WTC11 (cell line): ENCODE data around the gene CEACAM19. TPM values are rescaled to one million over a fixed set of nuclear protein-coding genes. Genes with fewer than 3 reads are reported as not detected.

Experiments used
- ATAC-seq: fragments of 200-7000 bp; cut with Tn5 transposase; 2 replicates; pipeline ENCODE4 v1.10.0; 2021; ENCODE audit warnings: mild to moderate bottlenecking, moderate library complexity
- CTCF ChIA-PET: fragments of 300-600 bp; sonication (Branson Sonifier 250); formaldehyde crosslinking; loops from one replicate; lab custom pipeline; 2021; ENCODE audit warnings: antibody characterized with exemption; lab: Charles Lee
- POLR2A ChIA-PET: fragments of 350-600 bp; sonication (Branson Sonifier 250); formaldehyde crosslinking; loops from one replicate; lab custom pipeline; 2021; ENCODE audit warnings: antibody characterized with exemption; lab: Charles Lee
- DNase-seq: peaks from one replicate; pipeline ENCODE4 v3.0.0; 2021; ENCODE audit warnings: low spot score
- H3K27ac Mint-ChIP-seq: 2 replicates; pipeline ENCODE4 v1.8.0; 2021; ENCODE audit warnings: mixed read lengths
- H3K27me3 Mint-ChIP-seq: 2 replicates; pipeline ENCODE4 v1.8.0; 2021; ENCODE audit warnings: low read depth, mild to moderate bottlenecking, moderate library complexity, mixed read lengths
- H3K36me3 Mint-ChIP-seq: 2 replicates; pipeline ENCODE4 v1.8.0; 2021; ENCODE audit warnings: mixed read lengths
- H3K4me1 Mint-ChIP-seq: 2 replicates; pipeline ENCODE4 v1.8.0; 2022; ENCODE audit warnings: mixed read lengths
- H3K4me3 Mint-ChIP-seq: 2 replicates; pipeline ENCODE4 v1.8.0; 2021; ENCODE audit warnings: mild to moderate bottlenecking, moderate library complexity, mixed read lengths
- H3K9me3 Mint-ChIP-seq: 2 replicates; pipeline ENCODE4 v1.8.0; 2021; ENCODE audit warnings: mixed read lengths
- CBFB ChIP-seq: sonication (generic); formaldehyde crosslinking; IDR thresholded peaks from 2 replicates; pipeline ENCODE4 v1.8.1; 2022; ENCODE audit warnings: mild to moderate bottlenecking, low read depth, missing genetic modification reagents
- FOXK1 ChIP-seq: sonication (generic); formaldehyde crosslinking; IDR thresholded peaks from 2 replicates; pipeline ENCODE4 v1.8.0; 2022; ENCODE audit warnings: mild to moderate bottlenecking, moderate library complexity, missing genetic modification reagents
- GABPB1 ChIP-seq: sonication (generic); formaldehyde crosslinking; IDR thresholded peaks from 2 replicates; pipeline ENCODE4 v1.8.1; 2023; ENCODE audit warnings: mild to moderate bottlenecking, missing genetic modification reagents
- NR1H2 ChIP-seq: sonication (generic); formaldehyde crosslinking; IDR thresholded peaks from 2 replicates; pipeline ENCODE4 v1.9.0; 2021; ENCODE audit warnings: mild to moderate bottlenecking, moderate library complexity, missing genetic modification reagents
- RELA ChIP-seq: sonication (generic); formaldehyde crosslinking; IDR thresholded peaks from 2 replicates; pipeline ENCODE4 v1.8.1; 2022; ENCODE audit warnings: missing genetic modification reagents, mild to moderate bottlenecking, borderline replicate concordance
- SMAD3 ChIP-seq: sonication (generic); formaldehyde crosslinking; IDR thresholded peaks from 2 replicates; pipeline ENCODE4 v1.8.0; 2022; ENCODE audit warnings: missing genetic modification reagents, mild to moderate bottlenecking, borderline replicate concordance
- SMAD4 ChIP-seq: sonication (generic); formaldehyde crosslinking; IDR thresholded peaks from 2 replicates; pipeline ENCODE4 v1.8.0; 2022; ENCODE audit warnings: mild to moderate bottlenecking, missing genetic modification reagents
- TCF7 ChIP-seq: sonication (generic); formaldehyde crosslinking; IDR thresholded peaks from 2 replicates; pipeline ENCODE4 v1.8.0; 2022; ENCODE audit warnings: mild to moderate bottlenecking, low read depth, missing genetic modification reagents, moderate library complexity
- TP53 ChIP-seq: sonication (generic); formaldehyde crosslinking; IDR thresholded peaks from 2 replicates; pipeline ENCODE4 v1.8.1; 2023; ENCODE audit warnings: mild to moderate bottlenecking, missing genetic modification reagents
- ZNF232 ChIP-seq: sonication (generic); formaldehyde crosslinking; IDR thresholded peaks from 2 replicates; pipeline ENCODE4 v1.8.0; 2022; ENCODE audit warnings: mild to moderate bottlenecking, missing genetic modification reagents
- ZNF396 ChIP-seq: fragments of 250-450 bp; sonication (Bioruptor Pico); IDR thresholded peaks from 2 replicates; pipeline ENCODE4 v1.8.0; 2021; ENCODE audit warnings: mild to moderate bottlenecking, moderate library complexity, borderline replicate concordance
- ZNF671 ChIP-seq: fragments of 250-450 bp; sonication (Bioruptor Pico); IDR thresholded peaks from 2 replicates; pipeline ENCODE4 v1.8.0; 2021; ENCODE audit warnings: mild to moderate bottlenecking
- total RNA-seq: library from RNA; stranded (reverse); gene quantifications from 3 replicates; pipeline ENCODE4 v1.2.3, GENCODE V29; 2021
- TF ChIP-seq, protein P1 (sequence below): sonication (generic); formaldehyde crosslinking; IDR thresholded peaks from 2 replicates; pipeline ENCODE4 v1.8.1; 2023; ENCODE audit warnings: mild to moderate bottlenecking, missing genetic modification reagents
- TF ChIP-seq, protein P2 (sequence below): sonication (generic); formaldehyde crosslinking; IDR thresholded peaks from 2 replicates; pipeline ENCODE4 v1.8.1; 2022; ENCODE audit warnings: low read depth, missing genetic modification reagents, borderline replicate concordance
- TF ChIP-seq, protein P3 (sequence below): fragments of 250-450 bp; sonication (Bioruptor Pico); IDR thresholded peaks from 2 replicates; pipeline ENCODE4 v2.1.2; 2022; ENCODE audit warnings: mild to moderate bottlenecking, moderate library complexity
- TF ChIP-seq, protein P4 (sequence below): sonication (generic); formaldehyde crosslinking; IDR thresholded peaks from 2 replicates; pipeline ENCODE4 v1.8.1; 2023; ENCODE audit warnings: mild to moderate bottlenecking, missing genetic modification reagents
- TF ChIP-seq, protein P5 (sequence below): sonication (generic); formaldehyde crosslinking; IDR thresholded peaks from 2 replicates; pipeline ENCODE4 v1.8.0; 2022; ENCODE audit warnings: missing genetic modification reagents
- TF ChIP-seq, protein P6 (sequence below): fragments of 200-600 bp; IDR thresholded peaks from 2 replicates; pipeline ENCODE4 v1.8.0; 2022; ENCODE audit warnings: antibody characterized with exemption
- TF ChIP-seq, protein P7 (sequence below): sonication (generic); formaldehyde crosslinking; IDR thresholded peaks from 2 replicates; pipeline ENCODE4 v1.8.1; 2023; ENCODE audit warnings: mild to moderate bottlenecking, moderate library complexity, missing genetic modification reagents

CEACAM19 gene
- total RNA-seq, 1 experiment from 2014 or later: 2.9 TPM

DNA sequence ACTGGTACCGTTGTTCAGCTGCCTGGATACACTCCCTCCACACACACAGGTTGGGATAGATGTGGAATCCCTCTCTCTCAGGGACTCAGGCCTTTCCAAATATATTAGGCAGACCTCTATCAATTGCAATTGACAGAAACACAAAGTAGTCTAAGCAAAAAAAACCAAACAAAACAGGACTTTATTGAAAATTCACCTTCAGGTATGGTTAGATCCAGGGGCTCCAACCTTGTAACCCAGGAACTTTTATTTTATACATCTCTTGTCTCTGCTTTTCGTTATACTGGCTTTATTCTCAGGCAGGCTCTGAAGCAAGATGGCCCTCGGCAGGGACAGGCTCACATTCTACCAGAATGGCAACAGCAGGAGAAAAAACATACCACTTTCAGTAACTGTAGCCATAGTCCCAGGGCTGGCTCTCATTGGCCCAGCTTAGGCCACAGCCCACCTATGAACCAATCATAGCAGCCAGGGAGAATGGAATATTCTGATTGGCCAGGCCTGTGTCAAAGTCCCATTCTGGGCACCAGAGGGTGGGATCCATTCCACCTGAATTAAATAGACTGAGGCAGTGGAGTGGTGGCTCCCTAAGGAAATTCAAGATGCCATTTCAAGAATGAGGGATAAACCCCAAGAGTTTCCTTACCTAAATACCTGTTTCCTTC, 13.1 kb upstream of the CEACAM19 start:
- TF ChIP-seq SMAD3 (CRISPR knock-in tag): no peak
- TF ChIP-seq, protein P1, sequence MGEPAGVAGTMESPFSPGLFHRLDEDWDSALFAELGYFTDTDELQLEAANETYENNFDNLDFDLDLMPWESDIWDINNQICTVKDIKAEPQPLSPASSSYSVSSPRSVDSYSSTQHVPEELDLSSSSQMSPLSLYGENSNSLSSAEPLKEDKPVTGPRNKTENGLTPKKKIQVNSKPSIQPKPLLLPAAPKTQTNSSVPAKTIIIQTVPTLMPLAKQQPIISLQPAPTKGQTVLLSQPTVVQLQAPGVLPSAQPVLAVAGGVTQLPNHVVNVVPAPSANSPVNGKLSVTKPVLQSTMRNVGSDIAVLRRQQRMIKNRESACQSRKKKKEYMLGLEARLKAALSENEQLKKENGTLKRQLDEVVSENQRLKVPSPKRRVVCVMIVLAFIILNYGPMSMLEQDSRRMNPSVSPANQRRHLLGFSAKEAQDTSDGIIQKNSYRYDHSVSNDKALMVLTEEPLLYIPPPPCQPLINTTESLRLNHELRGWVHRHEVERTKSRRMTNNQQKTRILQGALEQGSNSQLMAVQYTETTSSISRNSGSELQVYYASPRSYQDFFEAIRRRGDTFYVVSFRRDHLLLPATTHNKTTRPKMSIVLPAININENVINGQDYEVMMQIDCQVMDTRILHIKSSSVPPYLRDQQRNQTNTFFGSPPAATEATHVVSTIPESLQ (CRISPR knock-in tag): no peak
- no peak for TF ChIP-seq ZNF671 (CRISPR knock-in tag)
- TF ChIP-seq TCF7 (CRISPR knock-in tag): no peak
- no peak for TF ChIP-seq SMAD4 (CRISPR knock-in tag)
- TF ChIP-seq TP53 (CRISPR knock-in tag): no peak
- TF ChIP-seq, protein P2, sequence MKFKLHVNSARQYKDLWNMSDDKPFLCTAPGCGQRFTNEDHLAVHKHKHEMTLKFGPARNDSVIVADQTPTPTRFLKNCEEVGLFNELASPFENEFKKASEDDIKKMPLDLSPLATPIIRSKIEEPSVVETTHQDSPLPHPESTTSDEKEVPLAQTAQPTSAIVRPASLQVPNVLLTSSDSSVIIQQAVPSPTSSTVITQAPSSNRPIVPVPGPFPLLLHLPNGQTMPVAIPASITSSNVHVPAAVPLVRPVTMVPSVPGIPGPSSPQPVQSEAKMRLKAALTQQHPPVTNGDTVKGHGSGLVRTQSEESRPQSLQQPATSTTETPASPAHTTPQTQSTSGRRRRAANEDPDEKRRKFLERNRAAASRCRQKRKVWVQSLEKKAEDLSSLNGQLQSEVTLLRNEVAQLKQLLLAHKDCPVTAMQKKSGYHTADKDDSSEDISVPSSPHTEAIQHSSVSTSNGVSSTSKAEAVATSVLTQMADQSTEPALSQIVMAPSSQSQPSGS (CRISPR knock-in tag): no peak
- no peak for TF ChIP-seq ZNF396 (CRISPR knock-in tag)
- TF ChIP-seq NR1H2 (CRISPR knock-in tag): no peak
- TF ChIP-seq, protein P3, sequence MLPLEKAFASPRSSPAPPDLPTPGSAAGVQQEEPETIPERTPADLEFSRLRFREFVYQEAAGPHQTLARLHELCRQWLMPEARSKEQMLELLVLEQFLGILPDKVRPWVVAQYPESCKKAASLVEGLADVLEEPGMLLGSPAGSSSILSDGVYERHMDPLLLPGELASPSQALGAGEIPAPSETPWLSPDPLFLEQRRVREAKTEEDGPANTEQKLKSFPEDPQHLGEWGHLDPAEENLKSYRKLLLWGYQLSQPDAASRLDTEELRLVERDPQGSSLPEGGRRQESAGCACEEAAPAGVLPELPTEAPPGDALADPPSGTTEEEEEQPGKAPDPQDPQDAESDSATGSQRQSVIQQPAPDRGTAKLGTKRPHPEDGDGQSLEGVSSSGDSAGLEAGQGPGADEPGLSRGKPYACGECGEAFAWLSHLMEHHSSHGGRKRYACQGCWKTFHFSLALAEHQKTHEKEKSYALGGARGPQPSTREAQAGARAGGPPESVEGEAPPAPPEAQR (CRISPR knock-in tag): no peak
- TF ChIP-seq ZNF232 (CRISPR knock-in tag): no peak
- no peak for TF ChIP-seq CBFB (CRISPR knock-in tag)
- TF ChIP-seq, protein P4, sequence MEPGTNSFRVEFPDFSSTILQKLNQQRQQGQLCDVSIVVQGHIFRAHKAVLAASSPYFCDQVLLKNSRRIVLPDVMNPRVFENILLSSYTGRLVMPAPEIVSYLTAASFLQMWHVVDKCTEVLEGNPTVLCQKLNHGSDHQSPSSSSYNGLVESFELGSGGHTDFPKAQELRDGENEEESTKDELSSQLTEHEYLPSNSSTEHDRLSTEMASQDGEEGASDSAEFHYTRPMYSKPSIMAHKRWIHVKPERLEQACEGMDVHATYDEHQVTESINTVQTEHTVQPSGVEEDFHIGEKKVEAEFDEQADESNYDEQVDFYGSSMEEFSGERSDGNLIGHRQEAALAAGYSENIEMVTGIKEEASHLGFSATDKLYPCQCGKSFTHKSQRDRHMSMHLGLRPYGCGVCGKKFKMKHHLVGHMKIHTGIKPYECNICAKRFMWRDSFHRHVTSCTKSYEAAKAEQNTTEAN (CRISPR knock-in tag): no peak
- TF ChIP-seq, protein P5, sequence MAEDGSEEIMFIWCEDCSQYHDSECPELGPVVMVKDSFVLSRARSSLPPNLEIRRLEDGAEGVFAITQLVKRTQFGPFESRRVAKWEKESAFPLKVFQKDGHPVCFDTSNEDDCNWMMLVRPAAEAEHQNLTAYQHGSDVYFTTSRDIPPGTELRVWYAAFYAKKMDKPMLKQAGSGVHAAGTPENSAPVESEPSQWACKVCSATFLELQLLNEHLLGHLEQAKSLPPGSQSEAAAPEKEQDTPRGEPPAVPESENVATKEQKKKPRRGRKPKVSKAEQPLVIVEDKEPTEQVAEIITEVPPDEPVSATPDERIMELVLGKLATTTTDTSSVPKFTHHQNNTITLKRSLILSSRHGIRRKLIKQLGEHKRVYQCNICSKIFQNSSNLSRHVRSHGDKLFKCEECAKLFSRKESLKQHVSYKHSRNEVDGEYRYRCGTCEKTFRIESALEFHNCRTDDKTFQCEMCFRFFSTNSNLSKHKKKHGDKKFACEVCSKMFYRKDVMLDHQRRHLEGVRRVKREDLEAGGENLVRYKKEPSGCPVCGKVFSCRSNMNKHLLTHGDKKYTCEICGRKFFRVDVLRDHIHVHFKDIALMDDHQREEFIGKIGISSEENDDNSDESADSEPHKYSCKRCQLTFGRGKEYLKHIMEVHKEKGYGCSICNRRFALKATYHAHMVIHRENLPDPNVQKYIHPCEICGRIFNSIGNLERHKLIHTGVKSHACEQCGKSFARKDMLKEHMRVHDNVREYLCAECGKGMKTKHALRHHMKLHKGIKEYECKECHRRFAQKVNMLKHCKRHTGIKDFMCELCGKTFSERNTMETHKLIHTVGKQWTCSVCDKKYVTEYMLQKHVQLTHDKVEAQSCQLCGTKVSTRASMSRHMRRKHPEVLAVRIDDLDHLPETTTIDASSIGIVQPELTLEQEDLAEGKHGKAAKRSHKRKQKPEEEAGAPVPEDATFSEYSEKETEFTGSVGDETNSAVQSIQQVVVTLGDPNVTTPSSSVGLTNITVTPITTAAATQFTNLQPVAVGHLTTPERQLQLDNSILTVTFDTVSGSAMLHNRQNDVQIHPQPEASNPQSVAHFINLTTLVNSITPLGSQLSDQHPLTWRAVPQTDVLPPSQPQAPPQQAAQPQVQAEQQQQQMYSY (CRISPR knock-in tag): no peak
- no peak for TF ChIP-seq FOXK1 (CRISPR knock-in tag)
- no peak for TF ChIP-seq RELA (CRISPR knock-in tag)
- TF ChIP-seq GABPB1 (CRISPR knock-in tag): no peak
- TF ChIP-seq, protein P6, sequence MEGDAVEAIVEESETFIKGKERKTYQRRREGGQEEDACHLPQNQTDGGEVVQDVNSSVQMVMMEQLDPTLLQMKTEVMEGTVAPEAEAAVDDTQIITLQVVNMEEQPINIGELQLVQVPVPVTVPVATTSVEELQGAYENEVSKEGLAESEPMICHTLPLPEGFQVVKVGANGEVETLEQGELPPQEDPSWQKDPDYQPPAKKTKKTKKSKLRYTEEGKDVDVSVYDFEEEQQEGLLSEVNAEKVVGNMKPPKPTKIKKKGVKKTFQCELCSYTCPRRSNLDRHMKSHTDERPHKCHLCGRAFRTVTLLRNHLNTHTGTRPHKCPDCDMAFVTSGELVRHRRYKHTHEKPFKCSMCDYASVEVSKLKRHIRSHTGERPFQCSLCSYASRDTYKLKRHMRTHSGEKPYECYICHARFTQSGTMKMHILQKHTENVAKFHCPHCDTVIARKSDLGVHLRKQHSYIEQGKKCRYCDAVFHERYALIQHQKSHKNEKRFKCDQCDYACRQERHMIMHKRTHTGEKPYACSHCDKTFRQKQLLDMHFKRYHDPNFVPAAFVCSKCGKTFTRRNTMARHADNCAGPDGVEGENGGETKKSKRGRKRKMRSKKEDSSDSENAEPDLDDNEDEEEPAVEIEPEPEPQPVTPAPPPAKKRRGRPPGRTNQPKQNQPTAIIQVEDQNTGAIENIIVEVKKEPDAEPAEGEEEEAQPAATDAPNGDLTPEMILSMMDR: no peak
- TF ChIP-seq, protein P7, sequence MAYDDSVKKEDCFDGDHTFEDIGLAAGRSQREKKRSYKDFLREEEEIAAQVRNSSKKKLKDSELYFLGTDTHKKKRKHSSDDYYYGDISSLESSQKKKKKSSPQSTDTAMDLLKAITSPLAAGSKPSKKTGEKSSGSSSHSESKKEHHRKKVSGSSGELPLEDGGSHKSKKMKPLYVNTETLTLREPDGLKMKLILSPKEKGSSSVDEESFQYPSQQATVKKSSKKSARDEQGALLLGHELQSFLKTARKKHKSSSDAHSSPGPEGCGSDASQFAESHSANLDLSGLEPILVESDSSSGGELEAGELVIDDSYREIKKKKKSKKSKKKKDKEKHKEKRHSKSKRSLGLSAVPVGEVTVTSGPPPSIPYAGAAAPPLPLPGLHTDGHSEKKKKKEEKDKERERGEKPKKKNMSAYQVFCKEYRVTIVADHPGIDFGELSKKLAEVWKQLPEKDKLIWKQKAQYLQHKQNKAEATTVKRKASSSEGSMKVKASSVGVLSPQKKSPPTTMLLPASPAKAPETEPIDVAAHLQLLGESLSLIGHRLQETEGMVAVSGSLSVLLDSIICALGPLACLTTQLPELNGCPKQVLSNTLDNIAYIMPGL (CRISPR knock-in tag): no peak
- Mint-ChIP-seq H3K36me3 (peaks cover 45% of the 10 kb centered on the region), H3K27ac (no peak overlapping the region), H3K4me1 (no peaks in the 10 kb centered on the region), H3K9me3 (no peaks in the 10 kb centered on the region), H3K4me3 (no peak overlapping the region), H3K27me3 (no peaks in the 10 kb centered on the region)
- no peak for ATAC-seq
- POLR2A ChIA-PET: no interaction called here
- CTCF ChIA-PET: interaction anchor here (1.2 to 3.2 kb wide), 11 partner anchors 14 to 132 kb away, joined by 3 to 50 read pairs (median 9); partner anchors contain the start of gene PVR
- no peak for DNase-seq
